Colon (tissue), 2 donors: ENCODE measurements around the gene CXCL12.

Source experiments
- FAIRE-seq: peaks from 2 replicates; lab custom pipeline; 2012; peaks lifted over from hg19 to GRCh38; lab: Jason Lieb, UNC
- donor health status: control.
- donor health status: control.

The CXCL12 gene

DNA sequence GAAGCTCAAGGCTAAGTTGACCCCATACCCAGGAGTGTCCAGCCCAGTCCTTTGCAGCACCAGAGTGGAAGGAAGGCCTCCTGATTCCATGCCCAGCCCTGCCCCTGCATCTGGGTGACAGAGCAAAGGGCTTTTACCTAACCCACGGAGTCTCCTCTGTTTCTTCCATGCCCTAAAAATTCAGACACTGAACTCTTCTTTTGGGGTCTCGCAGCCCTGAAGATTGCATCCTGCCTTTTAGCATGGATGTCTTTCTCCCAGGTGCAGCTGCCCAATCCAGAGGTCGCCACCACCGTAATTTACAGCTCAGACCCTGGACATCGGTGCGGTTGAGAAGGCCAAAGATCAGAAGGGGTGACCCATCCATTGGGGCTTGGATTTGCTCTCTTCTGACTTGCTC, 50.8 kb downstream of the CXCL12 start:
- FAIRE-seq = no peak

DNA sequence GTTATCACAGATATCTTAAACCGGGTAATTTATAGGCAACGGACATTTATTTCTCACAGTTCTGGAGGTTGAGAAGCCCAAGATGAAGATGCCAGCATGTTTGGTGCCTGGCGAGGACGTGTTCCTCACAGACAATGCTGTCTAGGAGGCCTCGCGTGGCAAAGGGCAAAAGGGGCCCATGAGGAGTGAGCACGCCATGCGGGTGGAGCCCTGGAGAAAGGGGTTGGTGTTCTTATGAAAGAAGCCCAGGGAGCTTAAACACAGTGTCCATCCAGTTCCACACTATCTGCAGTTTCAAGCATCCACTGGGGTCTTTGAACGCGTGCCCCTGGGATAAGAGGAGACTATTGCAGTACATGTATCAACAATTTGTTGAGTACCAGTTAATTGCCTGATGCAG, 51.4 kb downstream of the CXCL12 start:
- FAIRE-seq = no peak

DNA sequence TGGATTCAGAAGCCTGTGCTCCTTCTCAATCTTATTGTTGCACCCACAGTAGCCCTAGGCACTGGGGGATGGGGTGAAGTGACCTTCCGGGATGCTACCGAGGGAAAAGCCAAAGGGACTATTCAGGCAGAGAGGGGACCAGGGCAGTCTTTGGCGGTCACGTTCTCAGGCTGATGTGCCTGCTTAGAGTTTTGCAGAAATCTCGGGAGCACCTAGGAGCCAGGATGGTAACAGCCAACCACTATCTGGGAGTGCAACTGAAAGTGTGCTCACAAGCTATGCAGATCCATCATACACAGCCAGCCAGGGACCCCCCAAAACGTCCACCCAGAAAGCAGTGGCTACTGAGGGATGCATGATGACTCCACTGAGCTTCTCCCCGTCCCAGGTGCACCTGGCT, 52.4 kb downstream of the CXCL12 start:
- no peak for FAIRE-seq

DNA sequence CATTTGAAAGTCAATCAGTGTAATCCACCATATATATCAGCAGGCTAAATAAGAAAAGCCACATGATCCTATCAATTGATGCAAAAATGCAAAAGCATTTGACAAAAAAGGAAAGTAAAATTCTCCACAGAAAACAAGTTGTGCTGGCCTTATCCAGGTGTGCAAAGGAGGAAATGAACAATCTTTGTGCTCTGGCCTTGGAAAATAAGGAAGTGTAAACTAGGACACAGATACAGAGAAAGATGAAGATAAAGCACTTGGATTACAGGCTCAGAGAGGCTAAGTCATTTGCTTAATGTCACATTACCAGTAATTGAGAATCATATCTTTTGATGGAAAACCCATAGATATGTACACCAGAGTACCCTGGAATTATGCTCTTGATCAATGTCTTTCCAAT, 54.5 kb downstream of the CXCL12 start:
- no peak for FAIRE-seq

DNA sequence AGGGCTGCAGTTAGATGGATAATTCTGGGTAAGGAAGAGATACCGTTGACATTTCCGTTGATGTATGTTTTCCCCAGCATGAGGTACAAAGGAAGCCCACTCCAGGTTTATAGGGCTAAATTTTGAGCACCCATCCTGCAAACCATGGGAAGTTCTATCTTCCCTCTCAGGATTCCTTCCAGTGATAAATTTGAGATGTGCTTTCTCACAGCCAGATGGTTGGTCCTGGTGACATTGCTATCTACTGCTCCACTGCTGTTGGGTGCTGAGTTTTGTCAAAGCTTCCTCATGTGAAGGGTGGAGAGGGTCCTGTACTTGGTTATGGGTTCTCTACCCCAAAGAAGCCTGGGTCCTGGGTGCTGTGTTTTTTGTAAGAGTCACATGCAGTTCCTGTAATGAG, 57.4 kb downstream of the CXCL12 start:
- no peak for FAIRE-seq
